ENCODE results near the gene STRA6. TPM values are rescaled to one million over a fixed set of nuclear protein-coding genes. Genes with fewer than 3 reads are reported as not detected.

The STRA6 gene
- total RNA-seq, 1 donor from 2014 or later = 50.9 TPM

- DNase-seq (ENCODE audit: low spot score) = peak; percentile 65
Observed at GRCh38 chr15:74227968-74228722, 25.6 kb upstream of the STRA6 start.

- no peak for DNase-seq (ENCODE audit: low spot score)
Observed at GRCh38 chr15:74226761-74227540, 24.4 kb upstream of the STRA6 start.

- DNase-seq (ENCODE audit: low spot score) = no peak
Observed at GRCh38 chr15:74225928-74226327, 23.3 kb upstream of the STRA6 start.

- DNase-seq (ENCODE audit: low spot score) = no peak
Observed at GRCh38 chr15:74222240-74223119, 19.9 kb upstream of the STRA6 start.

GRCh38 chr15:74221399-74222239 lies 19.0 kb upstream of the STRA6 start:
- DNase-seq (ENCODE audit: low spot score) = no peak

GRCh38 chr15:74220475-74221248 lies 18.1 kb upstream of the STRA6 start:
- DNase-seq (ENCODE audit: low spot score) = no peak

- DNase-seq (ENCODE audit: low spot score) = no peak
Observed at GRCh38 chr15:74217907-74218885, 15.6 kb upstream of the STRA6 start.

GRCh38 chr15:74216949-74217348 lies 14.4 kb upstream of the STRA6 start:
- no peak for DNase-seq (ENCODE audit: low spot score)

GRCh38 chr15:74215958-74216357 lies 13.4 kb upstream of the STRA6 start:
- DNase-seq (ENCODE audit: low spot score) = no peak

GRCh38 chr15:74214324-74215021 lies 11.9 kb upstream of the STRA6 start:
- DNase-seq (ENCODE audit: low spot score) = no peak

- DNase-seq (ENCODE audit: low spot score) = no peak
Observed at GRCh38 chr15:74213858-74214284, 11.3 kb upstream of the STRA6 start.

GRCh38 chr15:74212494-74212893 lies 9.9 kb upstream of the STRA6 start:
- DNase-seq (ENCODE audit: low spot score) = no peak

GRCh38 chr15:74211656-74212055 lies 9.1 kb upstream of the STRA6 start:
- DNase-seq (ENCODE audit: low spot score) = no peak

GRCh38 chr15:74210729-74211128 lies 8.1 kb upstream of the STRA6 start:
- DNase-seq (ENCODE audit: low spot score) = no peak

GRCh38 chr15:74209997-74210671 lies 7.5 kb upstream of the STRA6 start:
- DNase-seq (ENCODE audit: low spot score) = no peak

GRCh38 chr15:74209560-74209958 lies 7.0 kb upstream of the STRA6 start:
- no peak for DNase-seq (ENCODE audit: low spot score)

GRCh38 chr15:74208901-74209559 lies 6.4 kb upstream of the STRA6 start:
- no peak for DNase-seq (ENCODE audit: low spot score)

Measured in ureter (tissue), 1 donor.